GM12878 (cell line): ENCODE measurements around the gene CEP83. TPM values are rescaled to one million over a fixed set of nuclear protein-coding genes. Genes with fewer than 3 reads are reported as not detected.

Experiments used
- ATAC-seq: fragments of 200-7000 bp; cut with Tn5 transposase; 3 replicates; pipeline ENCODE4 v1.9.1; 2020; ENCODE audit warnings: mild to moderate bottlenecking, moderate library complexity
- BruUV-seq: library from RNA; stranded (reverse); fragments of 400-500 nt; replicated peaks from 2 replicates; lab custom pipeline; 2021; lab: Mats Ljungman, UMichigan
- CTCF ChIA-PET: fragments of 300-600 bp; sonication (Branson Sonifier 250); formaldehyde crosslinking; extraction: SDS; loops from one replicate; lab custom pipeline; 2021; ENCODE audit warnings: inconsistent platforms; lab: Yijun Ruan, JAX
- POLR2A ChIA-PET: fragments of 350-600 bp; formaldehyde crosslinking; extraction: SDS; loops from one replicate; lab custom pipeline; 2021; ENCODE audit warnings: inconsistent platforms; lab: Charles Lee
- RAD21 ChIA-PET: fragments of 300-600 bp; sonication (Branson Sonifier 250); formaldehyde crosslinking; loops from one replicate; lab custom pipeline; 2023; ENCODE audit warnings: antibody characterized with exemption; ENCODE audit not compliant: unreplicated experiment; lab: Charles Lee
- SMC1A ChIA-PET: fragments of 300-600 bp; sonication (Branson Sonifier 250); formaldehyde crosslinking; loops from one replicate; lab custom pipeline; 2023; ENCODE audit not compliant: unreplicated experiment, uncharacterized antibody; lab: Charles Lee
- DNase-seq: peaks from one replicate; pipeline ENCODE4 v3.0.0-alpha.2; 2011; ENCODE audit warnings: low read depth, low spot score
- FAIRE-seq: peaks from 3 replicates; lab custom pipeline; 2011; peaks lifted over from hg19 to GRCh38; lab: Jason Lieb, UNC
- H2AFZ ChIP-seq: 2 replicates; pipeline ENCODE4 v1.6.0; 2011; ENCODE audit warnings: low read depth, low read length, control low read depth; ENCODE audit not compliant: control insufficient read depth
- H3K27ac ChIP-seq: 2 replicates; pipeline ENCODE4 v1.5.1; 2011; ENCODE audit warnings: control low read depth; ENCODE audit not compliant: control insufficient read depth, insufficient read depth
- H3K27me3 ChIP-seq, 2 experiments: replicated peaks in 1 of 2; 2 replicates each; pipeline versions ENCODE4 v1.6.0 to v1.6.1; 2011; ENCODE audit warnings: low read length in 1 of 2; ENCODE audit not compliant: control insufficient read depth in 2 of 2, insufficient read depth in 2 of 2
- H3K36me3 ChIP-seq, 2 experiments: 2 replicates each; pipeline ENCODE4 v1.5.1; 2011; ENCODE audit warnings: low read length in 1 of 2; ENCODE audit not compliant: control insufficient read depth in 2 of 2, insufficient read depth in 2 of 2
- H3K4me1 ChIP-seq: 2 replicates; pipeline ENCODE4 v1.6.1; 2011; ENCODE audit warnings: mild to moderate bottlenecking, low read length, moderate library complexity, mixed read lengths; ENCODE audit not compliant: control insufficient read depth, insufficient read depth
- H3K4me2 ChIP-seq: 2 replicates; pipeline ENCODE4 v1.6.0; 2011; ENCODE audit warnings: control low read depth; ENCODE audit not compliant: control insufficient read depth, insufficient read depth
- H3K4me3 ChIP-seq: fragments of 200-600 bp; sonication (generic); 2 replicates; pipeline ENCODE4 v1.5.1; 2016
- H3K79me2 ChIP-seq: 2 replicates; pipeline ENCODE4 v1.6.0; 2011; ENCODE audit warnings: low read length; ENCODE audit not compliant: control insufficient read depth, insufficient read depth
- H3K9ac ChIP-seq: 2 replicates; pipeline ENCODE4 v1.8.0; 2011; ENCODE audit warnings: low read length, control low read depth, mixed read lengths; ENCODE audit not compliant: control insufficient read depth, insufficient read depth
- H3K9me3 ChIP-seq: replicated peaks from 3 replicates; pipeline ENCODE4 v1.5.1; 2011; ENCODE audit warnings: mild to moderate bottlenecking, low read length; ENCODE audit not compliant: control insufficient read depth, insufficient read depth
- H4K20me1 ChIP-seq: 2 replicates; pipeline ENCODE4 v1.6.0; 2011; ENCODE audit not compliant: control insufficient read depth, insufficient read depth
- ESRRA ChIP-seq: IDR thresholded peaks from 2 replicates; pipeline ENCODE4 v1.6.1; 2012; ENCODE audit warnings: mild to moderate bottlenecking, low read length, improper control_type of control experiment
- SREBF1 ChIP-seq: IDR thresholded peaks from 2 replicates; pipeline ENCODE4 v1.6.1; 2012; ENCODE audit warnings: mild to moderate bottlenecking, low read length
- WGBS: methylation state at CpG from one replicate; pipeline ENCODE4 v1.1.6; 2016; ENCODE audit warnings: low lambda C conversion rate; ENCODE audit not compliant: insufficient replicate concordance, insufficient coverage; ENCODE audit errors: missing lambda C conversion rate; 5-methylcytosine and 5-hydroxymethylcytosine counted together
- in situ Hi-C: fragments of 300-500 bp; cut with MboI; formaldehyde crosslinking; loops from 9 replicates; pipeline ENCODE4 v1.14.3; 2018; ENCODE audit warnings: mixed read lengths
- intact Hi-C: fragments of 100-400 bp; cut with micrococcal nuclease; formaldehyde crosslinking; loops from one replicate; pipeline ENCODE4 v1.14.2; 2022; ENCODE audit not compliant: unreplicated experiment
- polyA plus RNA-seq, 11 experiments: library from polyadenylated mRNA; depleted of rRNA in 4 of 11; unstranded in 6 of 11; stranded (reverse) in 5 of 11; fragments of >200 nt; fragmentation: Nextera tagmentation in 4 of 11; fragmentation: Illumina TruSeq in 1 of 11; extraction: Ambion mirVana in 4 of 11; extraction: Trizol in 1 of 11; gene quantifications; 1 replicate in 1 of 11; 2 replicates in 10 of 11; pipeline versions ENCODE4 v1.2.1 to v1.2.3, GENCODE V29; 2011 to 2016; ENCODE audit warnings: inconsistent platforms in 2 of 11, missing spikeins in 2 of 11, low read depth in 1 of 11
- total RNA-seq, 4 experiments: library from RNA; depleted of rRNA in 3 of 4; stranded (reverse); fragments of >200 nt in 3 of 4; fragmentation: Illumina TruSeq in 1 of 4; extraction: Trizol in 1 of 4; gene quantifications; 2 replicates each; pipeline versions ENCODE4 v1.2.1 to v1.2.3, GENCODE V29; 2013 to 2021
- TF ChIP-seq, protein P1 (sequence below): fragments of 450-650 bp; IDR thresholded peaks from 2 replicates; pipeline ENCODE4 v1.6.1; 2017; ENCODE audit warnings: mild to moderate bottlenecking, moderate library complexity

The CEP83 gene
- total and polyA plus RNA-seq, 10 of the 15 experiments (the other 5 are each of a cell fraction or from before 2014, with no cell fraction given) = 4.3 to 39.0 (median 22.5) TPM

DNA sequence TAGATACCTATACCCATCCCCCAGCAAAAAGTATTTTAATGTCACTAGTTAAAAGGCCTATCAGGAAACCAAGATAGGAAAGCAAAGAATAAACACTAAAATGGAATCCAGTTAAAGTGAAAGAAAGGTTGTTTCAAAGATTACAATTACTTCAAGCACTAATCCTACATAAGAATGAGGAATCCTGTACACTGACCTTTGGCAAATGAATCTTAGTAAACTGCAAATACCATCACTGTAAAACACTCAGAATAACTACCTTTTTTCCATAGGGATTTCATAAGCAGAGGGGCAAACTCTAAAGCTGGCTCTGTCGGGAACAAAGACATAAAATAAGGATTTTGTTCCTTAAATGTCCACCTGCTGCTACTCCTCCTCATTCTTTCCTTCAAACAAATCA, 25.9 kb downstream of the CEP83 start:
- RAD21 ChIA-PET = interaction anchor here (0.7 to 2.7 kb wide), 7 partner anchors 12 to 299 kb away, joined by 3 to 13 read pairs (median 3); no protein-coding TSS in a partner anchor
- SMC1A ChIA-PET = interaction anchor here (1.0 to 3.1 kb wide), 12 partner anchors 8 to 442 kb away, joined by 3 to 19 read pairs (median 4); no protein-coding TSS in a partner anchor
- TF ChIP-seq, protein P1, sequence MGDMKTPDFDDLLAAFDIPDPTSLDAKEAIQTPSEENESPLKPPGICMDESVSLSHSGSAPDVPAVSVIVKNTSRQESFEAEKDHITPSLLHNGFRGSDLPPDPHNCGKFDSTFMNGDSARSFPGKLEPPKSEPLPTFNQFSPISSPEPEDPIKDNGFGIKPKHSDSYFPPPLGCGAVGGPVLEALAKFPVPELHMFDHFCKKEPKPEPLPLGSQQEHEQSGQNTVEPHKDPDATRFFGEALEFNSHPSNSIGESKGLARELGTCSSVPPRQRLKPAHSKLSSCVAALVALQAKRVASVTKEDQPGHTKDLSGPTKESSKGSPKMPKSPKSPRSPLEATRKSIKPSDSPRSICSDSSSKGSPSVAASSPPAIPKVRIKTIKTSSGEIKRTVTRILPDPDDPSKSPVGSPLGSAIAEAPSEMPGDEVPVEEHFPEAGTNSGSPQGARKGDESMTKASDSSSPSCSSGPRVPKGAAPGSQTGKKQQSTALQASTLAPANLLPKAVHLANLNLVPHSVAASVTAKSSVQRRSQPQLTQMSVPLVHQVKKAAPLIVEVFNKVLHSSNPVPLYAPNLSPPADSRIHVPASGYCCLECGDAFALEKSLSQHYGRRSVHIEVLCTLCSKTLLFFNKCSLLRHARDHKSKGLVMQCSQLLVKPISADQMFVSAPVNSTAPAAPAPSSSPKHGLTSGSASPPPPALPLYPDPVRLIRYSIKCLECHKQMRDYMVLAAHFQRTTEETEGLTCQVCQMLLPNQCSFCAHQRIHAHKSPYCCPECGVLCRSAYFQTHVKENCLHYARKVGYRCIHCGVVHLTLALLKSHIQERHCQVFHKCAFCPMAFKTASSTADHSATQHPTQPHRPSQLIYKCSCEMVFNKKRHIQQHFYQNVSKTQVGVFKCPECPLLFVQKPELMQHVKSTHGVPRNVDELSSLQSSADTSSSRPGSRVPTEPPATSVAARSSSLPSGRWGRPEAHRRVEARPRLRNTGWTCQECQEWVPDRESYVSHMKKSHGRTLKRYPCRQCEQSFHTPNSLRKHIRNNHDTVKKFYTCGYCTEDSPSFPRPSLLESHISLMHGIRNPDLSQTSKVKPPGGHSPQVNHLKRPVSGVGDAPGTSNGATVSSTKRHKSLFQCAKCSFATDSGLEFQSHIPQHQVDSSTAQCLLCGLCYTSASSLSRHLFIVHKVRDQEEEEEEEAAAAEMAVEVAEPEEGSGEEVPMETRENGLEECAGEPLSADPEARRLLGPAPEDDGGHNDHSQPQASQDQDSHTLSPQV = no peak
- TF ChIP-seq ESRRA (no peak), SREBF1 (no peak)
- POLR2A ChIA-PET = interaction anchor here (1.0 kb wide), 1 partner anchor 27 kb away, joined by 3 read pairs; no protein-coding TSS in a partner anchor
- Histone ChIP-seq H3K27ac (no peak overlapping the region), H3K79me2 (peaks cover 28% of the 10 kb centered on the region), H4K20me1 (no peaks in the 10 kb centered on the region), H3K9ac (no peak overlapping the region), H3K4me2 (no peak overlapping the region), H3K27me3 (no peaks in the 10 kb centered on the region), H3K9me3 (peaks cover 25% of the 10 kb centered on the region), H3K36me3 (peaks cover 2 to 3% of the 10 kb centered on the region in 2 experiments; a peak in 2 of 4 replicates), H3K4me3 (no peak overlapping the region), H3K4me1 (peaks cover 11% of the 10 kb centered on the region), H2AFZ (no peak overlapping the region)
- ATAC-seq (no peak), FAIRE-seq (no peak), DNase-seq (no peak)
- in situ Hi-C loops (no loop called here), intact Hi-C loops (loop anchor here (5.0 kb wide), 1 partner anchor 286 kb away; the partner anchor contains the start of gene PLXNC1)
- 94% methylated on average over 1 of the region's 1 CpG for WGBS
- BruUV-seq = no TSS peak
- CTCF ChIA-PET = interaction anchor here (0.7 to 4.8 kb wide), 16 partner anchors 25 to 332 kb away, joined by 3 to 29 read pairs (median 4); no protein-coding TSS in a partner anchor
